ENCODE measurements around the gene ANXA7. TPM values are rescaled to one million over a fixed set of nuclear protein-coding genes. Genes with fewer than 3 reads are reported as not detected.

Gene ANXA7
- total RNA-seq, 2 donors from 2014 or later = 107 to 120 TPM

Other genes with a start within 250 kb of the ANXA7 start
- 10 to 100 TPM; 34.8 to 39.2 TPM for gene ECD, start 246.1 kb downstream of the ANXA7 start, total RNA-seq
- 10 to 100 TPM in 1 of 2 donors, 1 to 10 TPM in 1; 9.0 to 13.1 TPM for gene FAM149B1, start 245.9 kb downstream of the ANXA7 start, total RNA-seq
- 10 to 100 TPM; 13.9 to 17.8 TPM for gene DNAJC9, start 166.8 kb downstream of the ANXA7 start, total RNA-seq
- gene MRPS16, start 161.4 kb downstream of the ANXA7 start, total RNA-seq = 10 to 100 TPM; 29.3 to 41.2 TPM
- gene CFAP70, start 55.2 kb downstream of the ANXA7 start, total RNA-seq = 1 to 10 TPM; 1.9 to 3.4 TPM
- 1 to 10 TPM; 2.6 to 3.5 TPM for gene MSS51, start 19.5 kb upstream of the ANXA7 start, total RNA-seq
- gene PPP3CB, start 82.0 kb upstream of the ANXA7 start, total RNA-seq = 10 to 100 TPM; 39.4 to 80.6 TPM
- gene USP54, start 177.3 kb upstream of the ANXA7 start, total RNA-seq = 10 to 100 TPM; 20.1 to 45.1 TPM
- 10 to 100 TPM in 1 of 2 donors, 1 to 10 TPM in 1; 5.9 to 14.2 TPM for gene MYOZ1, start 227.4 kb upstream of the ANXA7 start, total RNA-seq
- not detected for gene SYNPO2L, start 242.0 kb upstream of the ANXA7 start, total RNA-seq